ENCODE measurements around the gene GGT5. TPM values are rescaled to one million over a fixed set of nuclear protein-coding genes. Genes with fewer than 3 reads are reported as not detected.
A peak's percentile ranks its signal among the peaks of the same experiment; 100 is the strongest.

The GGT5 gene
- total and polyA plus RNA-seq, 2 donors (not counting 1 experiment from before 2014, with no cell fraction given): under 0.01 to 9.1 TPM

GRCh38 chr22:24176630-24177029, 68.3 kb downstream of the GGT5 start:
- DNase-seq (ENCODE audit: low read depth in 2 of 2): no peak
- Histone ChIP-seq H3K4me3 (replicated peaks in 1 of 4; ENCODE audit: control extremely low read depth in 1 of 4, insufficient read depth in 1 of 4, low read depth in 3 of 4, low read length in 4 of 4) (no peak overlapping the region), H3K27me3 (ENCODE audit: control insufficient read depth, insufficient read depth, low read length) (no peaks in the 10 kb centered on the region), H3K27ac (ENCODE audit: insufficient read depth, low read length) (no peak overlapping the region), H3K4me1 (ENCODE audit: control insufficient read depth, extremely low read depth, insufficient read depth, low read length) (no peaks in the 10 kb centered on the region), H4K20me1 (ENCODE audit: control insufficient read depth, extremely low read depth, insufficient read depth, low read length) (no peaks in the 10 kb centered on the region), H3K4me2 (ENCODE audit: extremely low read depth, insufficient read depth, low read length) (no peak overlapping the region), H3K36me3 (ENCODE audit: control insufficient read depth, insufficient read depth, low read length) (peaks cover 20% of the 10 kb centered on the region), H2AFZ (ENCODE audit: low read length) (no peak overlapping the region), H3K9me3 (ENCODE audit: control insufficient read depth, insufficient read depth, low read depth, low read length) (no peaks in the 10 kb centered on the region), H3K9ac (ENCODE audit: insufficient read depth, low read length) (no peak overlapping the region), H3K79me2 (ENCODE audit: control insufficient read depth, insufficient read depth, low read length) (no peaks in the 10 kb centered on the region)
- TF ChIP-seq CTCF (conservative IDR thresholded peaks at IDR 0.05 in 1 of 2, IDR thresholded peaks at IDR 0.05 in 1 of 2; ENCODE audit: low read depth in 1 of 2, low read length in 2 of 2) (no peak), EZH2 (IDR thresholded peaks at IDR 0.05; ENCODE audit: low read length, missing control alignments) (no peak)

- no peak for TF ChIP-seq CTCF (conservative IDR thresholded peaks at IDR 0.05 in 1 of 2, IDR thresholded peaks at IDR 0.05 in 1 of 2; ENCODE audit: low read depth in 1 of 2, low read length in 2 of 2)
- H3K27ac ChIP-seq (ENCODE audit: insufficient read depth, low read length): no peak overlapping the region
- H3K27me3 ChIP-seq (ENCODE audit: control insufficient read depth, insufficient read depth, low read length): no peaks in the 10 kb centered on the region
- no peaks in the 10 kb centered on the region for H4K20me1 ChIP-seq (ENCODE audit: control insufficient read depth, extremely low read depth, insufficient read depth, low read length)
- H3K9me3 ChIP-seq (ENCODE audit: control insufficient read depth, insufficient read depth, low read depth, low read length): no peaks in the 10 kb centered on the region
- no peak overlapping the region for H3K9ac ChIP-seq (ENCODE audit: insufficient read depth, low read length)
- no peaks in the 10 kb centered on the region for H3K79me2 ChIP-seq (ENCODE audit: control insufficient read depth, insufficient read depth, low read length)
- no peaks in the 10 kb centered on the region for H3K4me1 ChIP-seq (ENCODE audit: control insufficient read depth, extremely low read depth, insufficient read depth, low read length)
- DNase-seq (ENCODE audit: low read depth in 2 of 2): no peak
- no peak overlapping the region for H3K4me3 ChIP-seq (replicated peaks in 1 of 4; ENCODE audit: control extremely low read depth in 1 of 4, insufficient read depth in 1 of 4, low read depth in 3 of 4, low read length in 4 of 4)
- no peak overlapping the region for H2AFZ ChIP-seq (ENCODE audit: low read length)
- H3K36me3 ChIP-seq (ENCODE audit: control insufficient read depth, insufficient read depth, low read length): peaks cover 24% of the 10 kb centered on the region
- H3K4me2 ChIP-seq (ENCODE audit: extremely low read depth, insufficient read depth, low read length): no peak overlapping the region
Measured at GRCh38 chr22:24176040-24176439, 68.8 kb downstream of the GGT5 start.

- no peak overlapping the region for H3K4me3 ChIP-seq (replicated peaks in 1 of 4; ENCODE audit: control extremely low read depth in 1 of 4, insufficient read depth in 1 of 4, low read depth in 3 of 4, low read length in 4 of 4)
- peaks cover 26% of the 10 kb centered on the region for H3K36me3 ChIP-seq (ENCODE audit: control insufficient read depth, insufficient read depth, low read length)
- H3K27ac ChIP-seq (ENCODE audit: insufficient read depth, low read length): no peak overlapping the region
- no peak overlapping the region for H3K4me2 ChIP-seq (ENCODE audit: extremely low read depth, insufficient read depth, low read length)
- no peaks in the 10 kb centered on the region for H3K4me1 ChIP-seq (ENCODE audit: control insufficient read depth, extremely low read depth, insufficient read depth, low read length)
- no peaks in the 10 kb centered on the region for H4K20me1 ChIP-seq (ENCODE audit: control insufficient read depth, extremely low read depth, insufficient read depth, low read length)
- no peaks in the 10 kb centered on the region for H3K79me2 ChIP-seq (ENCODE audit: control insufficient read depth, insufficient read depth, low read length)
- TF ChIP-seq EZH2 (IDR thresholded peaks at IDR 0.05; ENCODE audit: low read length, missing control alignments): no peak
- TF ChIP-seq CTCF (conservative IDR thresholded peaks at IDR 0.05 in 1 of 2, IDR thresholded peaks at IDR 0.05 in 1 of 2; ENCODE audit: low read depth in 1 of 2, low read length in 2 of 2): peak; percentile 91 to 92
- H2AFZ ChIP-seq (ENCODE audit: low read length): no peak overlapping the region
- H3K9me3 ChIP-seq (ENCODE audit: control insufficient read depth, insufficient read depth, low read depth, low read length): no peaks in the 10 kb centered on the region
- no peaks in the 10 kb centered on the region for H3K27me3 ChIP-seq (ENCODE audit: control insufficient read depth, insufficient read depth, low read length)
- H3K9ac ChIP-seq (ENCODE audit: insufficient read depth, low read length): no peak overlapping the region
- DNase-seq (ENCODE audit: low read depth in 2 of 2): peak; percentile 54 to 78
Measured at GRCh38 chr22:24175160-24175808, 69.6 kb downstream of the GGT5 start.

Measured in fibroblast of lung (primary cell).